ENCODE data around the gene TRAF4.

TRAF4 gene

DNA sequence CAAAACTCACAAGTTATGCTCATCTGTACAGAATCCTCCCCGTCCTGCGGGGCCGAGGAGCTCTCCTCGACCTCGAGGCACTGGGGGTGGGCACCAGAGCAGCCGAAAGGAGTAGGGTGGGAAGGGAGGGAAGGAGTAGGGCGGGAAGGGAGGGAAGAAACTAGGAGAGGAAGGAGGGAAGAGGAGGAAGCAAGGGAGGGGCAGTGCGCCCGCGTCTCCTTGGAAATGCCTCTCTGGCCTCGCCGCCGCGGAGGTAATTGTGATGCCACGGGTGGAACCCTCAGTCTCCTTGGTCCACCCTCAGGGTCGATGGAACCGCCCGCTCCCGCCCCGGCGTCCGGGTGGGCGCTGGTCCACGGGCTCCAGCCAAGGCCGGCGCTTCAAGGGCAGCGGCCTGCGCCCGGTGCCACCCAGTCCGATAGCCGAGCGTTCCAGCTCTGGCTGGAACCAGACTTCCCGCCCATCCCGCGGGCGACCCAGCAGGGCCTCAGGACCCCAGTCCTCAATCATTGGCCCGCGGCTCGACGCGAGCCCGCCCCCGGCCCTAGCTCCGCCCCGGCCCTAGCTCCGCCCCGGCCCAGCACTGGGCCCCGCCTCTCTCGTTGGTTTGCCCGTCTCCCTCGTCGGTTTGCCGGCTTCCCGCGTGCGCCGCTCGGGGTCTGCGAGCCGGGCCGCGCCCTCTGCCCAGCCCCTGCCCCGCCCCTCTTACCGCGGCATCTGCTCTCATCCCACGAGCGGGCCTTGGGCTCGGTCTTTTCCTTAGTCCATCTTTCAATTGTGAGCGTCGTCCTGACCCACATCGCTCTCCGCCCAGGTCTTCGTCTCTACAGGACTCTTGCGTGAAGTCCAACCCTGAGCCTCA lies 32.7 kb upstream of the TRAF4 start:
- TF ChIP-seq, protein P1, sequence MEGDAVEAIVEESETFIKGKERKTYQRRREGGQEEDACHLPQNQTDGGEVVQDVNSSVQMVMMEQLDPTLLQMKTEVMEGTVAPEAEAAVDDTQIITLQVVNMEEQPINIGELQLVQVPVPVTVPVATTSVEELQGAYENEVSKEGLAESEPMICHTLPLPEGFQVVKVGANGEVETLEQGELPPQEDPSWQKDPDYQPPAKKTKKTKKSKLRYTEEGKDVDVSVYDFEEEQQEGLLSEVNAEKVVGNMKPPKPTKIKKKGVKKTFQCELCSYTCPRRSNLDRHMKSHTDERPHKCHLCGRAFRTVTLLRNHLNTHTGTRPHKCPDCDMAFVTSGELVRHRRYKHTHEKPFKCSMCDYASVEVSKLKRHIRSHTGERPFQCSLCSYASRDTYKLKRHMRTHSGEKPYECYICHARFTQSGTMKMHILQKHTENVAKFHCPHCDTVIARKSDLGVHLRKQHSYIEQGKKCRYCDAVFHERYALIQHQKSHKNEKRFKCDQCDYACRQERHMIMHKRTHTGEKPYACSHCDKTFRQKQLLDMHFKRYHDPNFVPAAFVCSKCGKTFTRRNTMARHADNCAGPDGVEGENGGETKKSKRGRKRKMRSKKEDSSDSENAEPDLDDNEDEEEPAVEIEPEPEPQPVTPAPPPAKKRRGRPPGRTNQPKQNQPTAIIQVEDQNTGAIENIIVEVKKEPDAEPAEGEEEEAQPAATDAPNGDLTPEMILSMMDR (conservative IDR thresholded peaks at IDR 0.05; ENCODE audit: control insufficient read depth, insufficient read depth, low read depth, low read length): no peak
- peak overlapping the region; percentile 46 for H3K4me3 ChIP-seq (ENCODE audit: control insufficient read depth, low read depth, low read length)
- DNase-seq (ENCODE audit: low read depth): peak; percentile 82

DNA sequence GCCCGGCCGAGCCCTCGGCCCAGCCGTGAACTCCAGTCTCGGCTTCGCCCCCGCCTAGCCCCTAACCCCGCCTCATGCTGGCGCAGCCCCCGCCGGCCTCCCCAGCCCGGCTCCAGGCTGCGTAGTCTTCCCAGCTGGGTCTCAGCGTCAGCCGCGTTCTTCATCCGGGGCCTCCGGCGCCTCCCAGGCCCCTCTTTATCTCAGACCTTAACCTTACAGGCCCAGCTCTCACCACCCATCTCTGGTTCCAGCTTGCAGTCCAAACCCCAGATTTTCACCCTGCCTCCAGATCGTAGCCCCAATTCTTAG lies 32.1 kb upstream of the TRAF4 start, which contains the start of gene PROCA1:
PROCA1 (minus strand) TSS at position 166 of the 309 bp plus-strand sequence. CDS start 228 bp downstream, outside the sequence.
- no peak for DNase-seq (ENCODE audit: low read depth)
- TF ChIP-seq, protein P1 (conservative IDR thresholded peaks at IDR 0.05; ENCODE audit: control insufficient read depth, insufficient read depth, low read depth, low read length): no peak
- H3K4me3 ChIP-seq (ENCODE audit: control insufficient read depth, low read depth, low read length): peak within 1 kb of the TSS; percentile 46

DNA sequence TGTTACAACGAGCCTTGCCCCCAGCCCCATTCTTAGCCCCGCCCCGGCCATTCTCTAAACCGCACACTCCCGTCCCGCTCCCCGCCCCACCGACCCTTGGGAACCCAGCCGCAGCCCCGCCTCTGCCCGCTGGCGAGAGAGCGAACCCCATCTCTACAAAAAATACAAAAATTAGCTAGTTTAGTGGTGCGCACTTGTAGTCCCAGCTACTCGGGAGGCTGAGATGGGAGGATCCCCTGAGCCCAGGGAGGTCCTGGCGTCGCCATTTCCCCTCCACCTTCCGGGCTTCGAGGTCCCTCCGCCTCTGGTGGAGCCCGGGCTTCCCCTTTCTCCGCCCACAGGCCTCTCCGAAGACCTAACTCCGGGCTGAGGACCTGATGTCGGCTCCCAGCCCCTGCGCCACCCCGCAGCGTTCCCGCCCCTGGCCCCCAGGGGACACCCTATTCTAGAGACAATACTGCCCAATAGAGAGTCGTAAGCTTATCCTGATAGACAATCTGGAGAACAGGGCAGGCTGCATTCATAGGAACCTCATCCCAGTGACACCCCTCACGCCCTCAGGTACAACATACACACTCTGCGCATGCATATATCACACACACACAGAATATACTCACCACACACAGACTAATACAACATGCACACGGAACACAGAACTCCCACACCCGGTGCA lies 31.6 kb upstream of the TRAF4 start:
- DNase-seq (ENCODE audit: low read depth): no peak
- TF ChIP-seq, protein P1 (conservative IDR thresholded peaks at IDR 0.05; ENCODE audit: control insufficient read depth, insufficient read depth, low read depth, low read length): no peak
- H3K4me3 ChIP-seq (ENCODE audit: control insufficient read depth, low read depth, low read length): peak overlapping the region; percentile 34

DNA sequence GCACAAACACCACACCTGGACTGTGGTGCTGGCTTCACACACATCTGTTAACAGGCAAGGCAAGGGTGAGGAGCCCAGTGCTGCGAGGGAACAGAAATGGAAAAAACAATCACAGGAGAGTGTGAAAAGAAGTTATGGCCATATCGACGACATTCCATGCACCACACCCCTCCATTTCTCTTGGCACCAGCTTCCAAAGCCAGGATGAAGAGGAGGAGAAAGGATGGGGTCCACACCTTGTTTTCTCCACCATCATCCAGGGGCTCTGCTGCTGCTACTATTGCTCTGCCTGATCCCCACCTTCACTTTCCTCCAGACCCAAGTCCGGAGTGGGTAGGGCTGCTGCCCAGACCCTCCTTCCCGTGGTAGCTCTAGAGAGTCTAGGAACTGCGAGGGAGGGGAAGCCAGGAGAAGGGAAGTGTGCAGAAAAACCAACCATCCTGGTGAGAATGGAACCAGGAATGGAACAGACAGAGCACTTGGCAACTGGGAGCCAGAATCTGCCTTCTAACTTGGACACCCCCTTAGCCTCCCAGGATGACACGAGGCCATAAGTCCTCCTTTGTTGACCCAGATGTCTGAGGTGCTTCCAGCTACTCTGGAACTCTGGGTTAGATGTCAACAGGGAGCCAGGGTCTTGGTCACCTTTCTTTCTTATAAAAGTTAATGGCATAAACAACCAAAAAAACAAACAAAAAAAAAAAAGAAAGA lies 31.0 kb upstream of the TRAF4 start:
- no peak for DNase-seq (ENCODE audit: low read depth)
- no peak overlapping the region for H3K4me3 ChIP-seq (ENCODE audit: control insufficient read depth, low read depth, low read length)
- TF ChIP-seq, protein P1 (conservative IDR thresholded peaks at IDR 0.05; ENCODE audit: control insufficient read depth, insufficient read depth, low read depth, low read length): no peak

DNA sequence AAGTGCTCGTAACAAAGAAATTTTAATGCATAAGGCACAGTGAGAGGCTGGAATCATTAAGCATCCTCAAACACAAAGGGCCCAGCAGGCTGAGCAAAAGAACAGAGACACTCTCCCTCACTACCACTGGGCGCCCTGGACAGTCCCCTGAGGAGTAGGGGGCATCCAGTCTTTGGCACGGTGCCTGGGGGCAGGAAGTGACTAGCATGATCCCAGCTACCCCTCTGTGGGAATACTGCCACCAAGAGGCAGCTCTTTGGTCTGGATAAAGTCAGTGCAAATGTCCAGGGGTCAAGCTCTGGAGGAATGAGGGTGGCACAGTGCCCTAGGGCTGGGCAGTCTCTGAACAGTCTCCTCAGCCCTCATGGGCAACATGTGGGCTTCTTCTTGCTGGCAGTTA lies 29.5 kb upstream of the TRAF4 start:
- no peak for DNase-seq (ENCODE audit: low read depth)
- no peak overlapping the region for H3K4me3 ChIP-seq (ENCODE audit: control insufficient read depth, low read depth, low read length)
- TF ChIP-seq, protein P1 (conservative IDR thresholded peaks at IDR 0.05; ENCODE audit: control insufficient read depth, insufficient read depth, low read depth, low read length): no peak

DNA sequence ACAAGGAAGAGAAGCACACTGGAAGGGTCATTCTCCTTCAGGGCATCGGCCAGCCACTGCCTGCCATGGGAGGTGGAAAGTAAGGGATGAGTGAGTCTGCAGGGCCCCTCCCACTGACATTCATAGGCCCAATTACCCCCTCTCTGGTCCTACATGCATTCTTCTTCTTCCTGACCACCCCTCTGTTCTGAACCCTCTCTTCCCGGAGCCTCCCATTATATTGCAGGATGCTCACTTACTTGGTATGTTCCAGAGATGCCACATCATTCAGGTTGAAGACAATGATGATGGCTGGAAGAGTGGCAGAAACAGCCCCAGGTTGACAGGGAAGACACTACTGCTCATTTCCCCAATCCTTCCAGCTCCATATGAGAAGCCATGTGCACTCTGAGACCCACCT lies 28.6 kb upstream of the TRAF4 start:
- DNase-seq (ENCODE audit: low read depth): no peak
- TF ChIP-seq, protein P1 (conservative IDR thresholded peaks at IDR 0.05; ENCODE audit: control insufficient read depth, insufficient read depth, low read depth, low read length): no peak
- no peak overlapping the region for H3K4me3 ChIP-seq (ENCODE audit: control insufficient read depth, low read depth, low read length)

All from fibroblast of mammary gland (primary cell).